HG03045 (cell line): ENCODE results near the gene MSL2.
"Not testable (repeated sequence)": the region's sequence is repeated elsewhere in the genome, so short reads cannot be mapped to it uniquely, and the experiment has no call there.

ENCODE experiments used
- ATAC-seq: cut with Tn5 transposase; IDR thresholded peaks from one replicate; pipeline ENCODE4 v1.9.1; 2021; ENCODE audit warnings: mild to moderate bottlenecking, moderate library complexity; ENCODE audit not compliant: unreplicated experiment

MSL2 gene

GRCh38 chr3:136196064-136196400 lies at the start of gene MSL2:
TSS of gene MSL2 (minus strand) at chr3:136196335. CDS start at chr3:136195113, 1,222 bp downstream.
- peak; percentile 37 for ATAC-seq

GRCh38 chr3:136245691-136246090 lies 49.6 kb upstream of the MSL2 start:
- no peak for ATAC-seq

- ATAC-seq = no peak
Observed at GRCh38 chr3:136239094-136239493, 43.0 kb upstream of the MSL2 start.

GRCh38 chr3:136237961-136238649 lies 42.0 kb upstream of the MSL2 start:
- ATAC-seq = no peak

GRCh38 chr3:136237103-136237502 lies 41.0 kb upstream of the MSL2 start:
- ATAC-seq = no peak

- ATAC-seq = no peak
Observed at GRCh38 chr3:136236109-136236508, 40.0 kb upstream of the MSL2 start.

- ATAC-seq = no peak
Observed at GRCh38 chr3:136235545-136235944, 39.4 kb upstream of the MSL2 start.

- no peak for ATAC-seq
Observed at GRCh38 chr3:136232413-136232812, 36.3 kb upstream of the MSL2 start.

GRCh38 chr3:136222746-136223145 lies 26.6 kb upstream of the MSL2 start:
- ATAC-seq = not testable (repeated sequence)

- ATAC-seq = no peak
Observed at GRCh38 chr3:136211547-136211946, 15.4 kb upstream of the MSL2 start.

GRCh38 chr3:136209921-136210320 lies 13.8 kb upstream of the MSL2 start:
- no peak for ATAC-seq

GRCh38 chr3:136207489-136208115 lies 11.5 kb upstream of the MSL2 start:
- ATAC-seq = no peak

GRCh38 chr3:136199219-136199618 lies 3.1 kb upstream of the MSL2 start:
- not testable (repeated sequence) for ATAC-seq

GRCh38 chr3:136198462-136199078 lies 2.4 kb upstream of the MSL2 start:
- not testable (repeated sequence) for ATAC-seq

- ATAC-seq = no peak
Observed at GRCh38 chr3:136197159-136197793, 1.1 kb upstream of the MSL2 start.

- peak; percentile 71 for ATAC-seq
Observed at GRCh38 chr3:136196401-136197158, 445 bp upstream of the MSL2 start.

GRCh38 chr3:136195258-136196063 lies 674 bp downstream of the MSL2 start:
- peak; percentile 33 for ATAC-seq

- no peak for ATAC-seq
Observed at GRCh38 chr3:136194409-136195257, 1.5 kb downstream of the MSL2 start.
